ENCODE data around the gene KLHL29. TPM values are rescaled to one million over a fixed set of nuclear protein-coding genes. Genes with fewer than 3 reads are reported as not detected.

Gene KLHL29
- total RNA-seq, 2 experiments from 2014 or later = 0.23 to 0.66 TPM

DNA sequence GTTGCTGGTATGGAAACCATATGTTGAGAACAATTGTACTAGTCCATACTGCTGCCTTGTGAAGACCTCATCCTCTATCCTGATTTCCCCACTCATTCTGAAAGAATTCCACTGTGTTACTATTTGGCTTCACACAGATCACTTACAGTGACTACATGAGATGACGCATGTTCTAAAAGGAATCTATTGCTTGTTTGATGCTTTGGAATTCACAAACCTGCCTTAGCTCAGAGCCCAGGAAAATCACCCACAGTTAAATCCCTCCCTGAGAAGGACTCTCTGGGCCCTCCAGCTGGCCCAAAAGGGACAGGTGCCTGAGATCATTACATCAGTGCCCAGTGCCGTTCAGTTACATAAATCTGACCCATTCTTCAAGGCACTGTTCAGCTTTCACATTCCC is 45.3 kb downstream of the KLHL29 start:
- CTCF ChIA-PET (ENCODE audit: unreplicated experiment) = no interaction called here
- intact Hi-C loops (cut with micrococcal nuclease; ENCODE audit: unreplicated experiment) = no loop called here
- no peaks in the 10 kb centered on the region for H4K20me1 ChIP-seq (ENCODE audit: insufficient read depth, low read length)
- H3K9me3 ChIP-seq (ENCODE audit: low read length) = no peaks in the 10 kb centered on the region
- no peak for TF ChIP-seq EZH2phosphoT487 (IDR thresholded peaks at IDR 0.05; ENCODE audit: borderline replicate concordance, low read depth, low read length)
- TF ChIP-seq, protein P1, sequence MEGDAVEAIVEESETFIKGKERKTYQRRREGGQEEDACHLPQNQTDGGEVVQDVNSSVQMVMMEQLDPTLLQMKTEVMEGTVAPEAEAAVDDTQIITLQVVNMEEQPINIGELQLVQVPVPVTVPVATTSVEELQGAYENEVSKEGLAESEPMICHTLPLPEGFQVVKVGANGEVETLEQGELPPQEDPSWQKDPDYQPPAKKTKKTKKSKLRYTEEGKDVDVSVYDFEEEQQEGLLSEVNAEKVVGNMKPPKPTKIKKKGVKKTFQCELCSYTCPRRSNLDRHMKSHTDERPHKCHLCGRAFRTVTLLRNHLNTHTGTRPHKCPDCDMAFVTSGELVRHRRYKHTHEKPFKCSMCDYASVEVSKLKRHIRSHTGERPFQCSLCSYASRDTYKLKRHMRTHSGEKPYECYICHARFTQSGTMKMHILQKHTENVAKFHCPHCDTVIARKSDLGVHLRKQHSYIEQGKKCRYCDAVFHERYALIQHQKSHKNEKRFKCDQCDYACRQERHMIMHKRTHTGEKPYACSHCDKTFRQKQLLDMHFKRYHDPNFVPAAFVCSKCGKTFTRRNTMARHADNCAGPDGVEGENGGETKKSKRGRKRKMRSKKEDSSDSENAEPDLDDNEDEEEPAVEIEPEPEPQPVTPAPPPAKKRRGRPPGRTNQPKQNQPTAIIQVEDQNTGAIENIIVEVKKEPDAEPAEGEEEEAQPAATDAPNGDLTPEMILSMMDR (conservative IDR thresholded peaks at IDR 0.05; ENCODE audit: low read length) = no peak
- BruUV-seq (replicated peaks) = no TSS peak
- no peaks in the 10 kb centered on the region for H3K79me2 ChIP-seq (ENCODE audit: insufficient read depth, low read depth, low read length)
- H2AFZ ChIP-seq (ENCODE audit: low read length) = no peak overlapping the region
- H3K9me2 ChIP-seq (ENCODE audit: insufficient read depth, low read length) = no peaks in the 10 kb centered on the region
- H3K27ac ChIP-seq (ENCODE audit: low read depth, low read length, poor library complexity, severe bottlenecking) = no peak overlapping the region
- no peaks in the 10 kb centered on the region for H3K36me3 ChIP-seq (ENCODE audit: insufficient read depth, low read length)
- H3K4me1 ChIP-seq (ENCODE audit: insufficient read depth, low read length, poor library complexity, severe bottlenecking) = no peaks in the 10 kb centered on the region
- POLR2A ChIA-PET = interaction anchor here (0.5 kb wide), 1 partner anchor 59 kb away, joined by 3 read pairs; no protein-coding TSS in a partner anchor
- H3K4me3 ChIP-seq (ENCODE audit: low read depth, low read length, poor library complexity, severe bottlenecking) = no peak overlapping the region
- H3K4me2 ChIP-seq (ENCODE audit: low read length) = no peak overlapping the region
- DNase-seq (ENCODE audit: low spot score) = no peak

DNA sequence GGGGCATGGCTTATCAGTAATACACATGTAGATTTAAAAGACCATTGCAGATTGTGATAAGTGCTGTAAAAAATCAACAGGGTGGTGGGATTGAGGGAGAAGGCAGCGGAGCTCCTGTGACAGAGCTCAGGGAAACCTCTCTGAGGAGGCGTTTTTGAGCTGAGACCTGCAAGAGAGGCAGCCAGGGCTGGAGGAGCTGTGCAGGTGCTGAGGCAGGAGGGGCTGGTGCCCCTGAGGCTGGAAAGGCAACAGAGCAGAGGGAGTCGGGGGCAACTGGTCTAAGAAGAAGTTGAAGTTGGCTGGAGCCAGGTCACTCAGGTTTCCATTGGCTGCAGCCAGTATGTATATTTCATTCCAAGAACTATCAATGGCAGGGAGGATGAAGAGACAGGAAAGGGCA is 47.6 kb downstream of the KLHL29 start:
- CTCF ChIA-PET (ENCODE audit: unreplicated experiment) = no interaction called here
- no peak overlapping the region for H2AFZ ChIP-seq (ENCODE audit: low read length)

DNA sequence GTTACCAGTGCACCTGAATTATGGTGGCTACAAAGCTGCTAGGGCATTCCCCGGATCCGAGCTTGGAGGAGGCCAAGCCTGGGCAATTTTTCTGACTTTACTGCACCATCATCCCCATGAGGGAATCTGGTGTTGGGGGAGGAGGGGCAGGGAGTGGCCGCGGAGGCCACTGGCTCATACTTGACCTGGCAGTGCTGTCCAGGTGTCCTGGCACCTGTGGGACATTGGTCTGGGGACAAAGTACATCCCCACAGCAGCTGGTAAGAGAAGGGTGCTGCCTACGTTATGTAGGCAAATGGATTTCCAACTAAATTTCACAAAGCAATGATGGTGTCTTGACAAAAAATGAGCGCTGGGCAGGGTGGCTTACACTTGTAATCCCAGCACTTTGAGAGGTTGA is 48.3 kb downstream of the KLHL29 start:
- no peaks in the 10 kb centered on the region for H4K20me1 ChIP-seq (ENCODE audit: insufficient read depth, low read length)
- BruUV-seq (replicated peaks) = no TSS peak
- no peak for DNase-seq (ENCODE audit: low spot score)
- no peaks in the 10 kb centered on the region for H3K9me2 ChIP-seq (ENCODE audit: insufficient read depth, low read length)
- TF ChIP-seq EZH2phosphoT487 (IDR thresholded peaks at IDR 0.05; ENCODE audit: borderline replicate concordance, low read depth, low read length) = no peak
- TF ChIP-seq, protein P1 (conservative IDR thresholded peaks at IDR 0.05; ENCODE audit: low read length) = no peak
- ChIA-PET POLR2A (no interaction called here), CTCF (ENCODE audit: unreplicated experiment) (no interaction called here)
- no peak overlapping the region for H3K27ac ChIP-seq (ENCODE audit: low read depth, low read length, poor library complexity, severe bottlenecking)
- no peaks in the 10 kb centered on the region for H3K9me3 ChIP-seq (ENCODE audit: low read length)
- no peak overlapping the region for H3K4me2 ChIP-seq (ENCODE audit: low read length)
- H3K4me1 ChIP-seq (ENCODE audit: insufficient read depth, low read length, poor library complexity, severe bottlenecking) = no peaks in the 10 kb centered on the region
- H3K79me2 ChIP-seq (ENCODE audit: insufficient read depth, low read depth, low read length) = no peaks in the 10 kb centered on the region
- no peak overlapping the region for H3K4me3 ChIP-seq (ENCODE audit: low read depth, low read length, poor library complexity, severe bottlenecking)
- H3K36me3 ChIP-seq (ENCODE audit: insufficient read depth, low read length) = no peaks in the 10 kb centered on the region
- intact Hi-C loops (cut with micrococcal nuclease; ENCODE audit: unreplicated experiment) = no loop called here
- no peak overlapping the region for H2AFZ ChIP-seq (ENCODE audit: low read length)

More for the DNA sequence above, 47.6 kb downstream of the KLHL29 start:
- no TSS peak for BruUV-seq (replicated peaks)
- Histone ChIP-seq H3K4me3 (ENCODE audit: low read depth, low read length, poor library complexity, severe bottlenecking) (no peak overlapping the region), H3K4me1 (ENCODE audit: insufficient read depth, low read length, poor library complexity, severe bottlenecking) (no peaks in the 10 kb centered on the region), H3K9me2 (ENCODE audit: insufficient read depth, low read length) (no peaks in the 10 kb centered on the region), H3K4me2 (ENCODE audit: low read length) (no peak overlapping the region), H3K27ac (ENCODE audit: low read depth, low read length, poor library complexity, severe bottlenecking) (no peak overlapping the region), H3K36me3 (ENCODE audit: insufficient read depth, low read length) (no peaks in the 10 kb centered on the region), H4K20me1 (ENCODE audit: insufficient read depth, low read length) (no peaks in the 10 kb centered on the region), H3K79me2 (ENCODE audit: insufficient read depth, low read depth, low read length) (no peaks in the 10 kb centered on the region), H3K9me3 (ENCODE audit: low read length) (no peaks in the 10 kb centered on the region)
- DNase-seq (ENCODE audit: low spot score) = no peak
- TF ChIP-seq EZH2phosphoT487 (IDR thresholded peaks at IDR 0.05; ENCODE audit: borderline replicate concordance, low read depth, low read length) = no peak
- TF ChIP-seq, protein P1 (conservative IDR thresholded peaks at IDR 0.05; ENCODE audit: low read length) = no peak
- intact Hi-C loops (cut with micrococcal nuclease; ENCODE audit: unreplicated experiment) = no loop called here
- POLR2A ChIA-PET = no interaction called here

Data from OCI-LY7 (cell line).